OCI-LY7 (cell line): ENCODE measurements around the gene LAPTM5.

ENCODE experiments used
- EZH2phosphoT487 ChIP-seq: fragments of 200-600 bp; sonication (generic); IDR thresholded peaks from 2 replicates; pipeline ENCODE4 v1.6.1; 2018; ENCODE audit warnings: low read depth, borderline replicate concordance, mild to moderate bottlenecking, mixed run types, antibody characterized with exemption, low read length, moderate library complexity, mixed read lengths
- TF ChIP-seq, protein P1 (sequence below): fragments of 200-600 bp; sonication (generic); conservative IDR thresholded peaks from 2 replicates; pipeline ENCODE4 v1.5.1; 2014; ENCODE audit warnings: mild to moderate bottlenecking, antibody characterized with exemption, low read length, moderate library complexity, mixed read lengths

- TF ChIP-seq, protein P1, sequence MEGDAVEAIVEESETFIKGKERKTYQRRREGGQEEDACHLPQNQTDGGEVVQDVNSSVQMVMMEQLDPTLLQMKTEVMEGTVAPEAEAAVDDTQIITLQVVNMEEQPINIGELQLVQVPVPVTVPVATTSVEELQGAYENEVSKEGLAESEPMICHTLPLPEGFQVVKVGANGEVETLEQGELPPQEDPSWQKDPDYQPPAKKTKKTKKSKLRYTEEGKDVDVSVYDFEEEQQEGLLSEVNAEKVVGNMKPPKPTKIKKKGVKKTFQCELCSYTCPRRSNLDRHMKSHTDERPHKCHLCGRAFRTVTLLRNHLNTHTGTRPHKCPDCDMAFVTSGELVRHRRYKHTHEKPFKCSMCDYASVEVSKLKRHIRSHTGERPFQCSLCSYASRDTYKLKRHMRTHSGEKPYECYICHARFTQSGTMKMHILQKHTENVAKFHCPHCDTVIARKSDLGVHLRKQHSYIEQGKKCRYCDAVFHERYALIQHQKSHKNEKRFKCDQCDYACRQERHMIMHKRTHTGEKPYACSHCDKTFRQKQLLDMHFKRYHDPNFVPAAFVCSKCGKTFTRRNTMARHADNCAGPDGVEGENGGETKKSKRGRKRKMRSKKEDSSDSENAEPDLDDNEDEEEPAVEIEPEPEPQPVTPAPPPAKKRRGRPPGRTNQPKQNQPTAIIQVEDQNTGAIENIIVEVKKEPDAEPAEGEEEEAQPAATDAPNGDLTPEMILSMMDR, result no peak
- TF ChIP-seq EZH2phosphoT487, result no peak
Observed at GRCh38 chr1:30805304-30806003, 47.9 kb upstream of the LAPTM5 start.
